ENCODE data around the gene FTO. TPM values are rescaled to one million over a fixed set of nuclear protein-coding genes. Genes with fewer than 3 reads are reported as not detected.

The FTO gene
- total RNA-seq, 1 donor from 2014 or later: 110 TPM

DNA sequence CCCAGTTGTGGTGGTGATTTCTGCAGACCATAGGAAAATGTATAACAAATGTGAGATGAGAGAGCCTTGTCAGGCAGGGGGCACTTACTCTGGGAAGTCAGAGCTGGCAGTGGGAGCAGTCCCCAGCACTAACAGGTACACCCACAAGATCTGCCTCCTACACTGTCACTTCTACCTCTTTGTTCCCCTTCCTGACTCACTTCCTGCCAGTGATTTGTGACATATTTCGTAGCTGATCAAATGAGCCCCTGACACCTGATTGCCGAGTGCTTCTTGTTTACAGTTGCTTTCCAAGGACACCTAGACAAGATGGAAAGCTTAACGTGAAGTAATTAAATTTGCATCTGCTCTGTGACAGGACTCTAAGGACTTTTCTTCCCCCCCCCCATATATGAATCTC, 40.5 kb downstream of the FTO start:
- TF ChIP-seq EZH2 (IDR thresholded peaks at IDR 0.05): no peak
- TF ChIP-seq EZH2phosphoT487 (IDR thresholded peaks at IDR 0.05): no peak
- TF ChIP-seq CTCF (IDR thresholded peaks at IDR 0.05): no peak
- Mint-ChIP-seq H3K36me3 (peaks cover 4% of the 10 kb centered on the region), H3K4me1 (peaks cover 40% of the 10 kb centered on the region), H3K4me3 (no peak overlapping the region), H3K9me3 (peaks cover 11% of the 10 kb centered on the region), H3K27ac (peak overlapping the region; percentile 22), H3K27me3 (ENCODE audit: insufficient read depth, low read depth) (no peaks in the 10 kb centered on the region)
- H3K79me2 ChIP-seq (ENCODE audit: low read depth): peaks cover 66% of the 10 kb centered on the region
- H2AFZ ChIP-seq (replicated peaks): no peak overlapping the region
- DNase-seq (ENCODE audit: low spot score): no peak
- no peaks in the 10 kb centered on the region for H3K36me3 ChIP-seq
- H3K4me3 ChIP-seq: no peak overlapping the region
- H3K9ac ChIP-seq: no peak overlapping the region
- no peaks in the 10 kb centered on the region for H3K27me3 ChIP-seq
- H3F3A ChIP-seq (ENCODE audit: low read depth): no peaks in the 10 kb centered on the region
- no peak overlapping the region for H3K27ac ChIP-seq
- H4K20me1 ChIP-seq (ENCODE audit: low read depth): no peaks in the 10 kb centered on the region
- H3K9me3 ChIP-seq (ENCODE audit: low read depth): peaks cover 10% of the 10 kb centered on the region
- H3K4me1 ChIP-seq: peaks cover 9% of the 10 kb centered on the region
- no peak overlapping the region for H3K4me2 ChIP-seq

- TF ChIP-seq EZH2phosphoT487 (IDR thresholded peaks at IDR 0.05) (no peak), CTCF (IDR thresholded peaks at IDR 0.05) (no peak), EZH2 (IDR thresholded peaks at IDR 0.05) (no peak)
- Mint-ChIP-seq H3K36me3 (peaks cover 4% of the 10 kb centered on the region), H3K27me3 (ENCODE audit: insufficient read depth, low read depth) (no peaks in the 10 kb centered on the region), H3K4me1 (peaks cover 34% of the 10 kb centered on the region), H3K9me3 (peaks cover 16% of the 10 kb centered on the region), H3K27ac (peak overlapping the region; percentile 76), H3K4me3 (no peak overlapping the region)
- Histone ChIP-seq H3F3A (ENCODE audit: low read depth) (no peaks in the 10 kb centered on the region), H4K20me1 (ENCODE audit: low read depth) (no peaks in the 10 kb centered on the region), H3K4me3 (no peak overlapping the region), H3K4me2 (no peak overlapping the region), H3K36me3 (no peaks in the 10 kb centered on the region), H3K4me1 (peaks cover 9% of the 10 kb centered on the region), H3K79me2 (ENCODE audit: low read depth) (peaks cover 69% of the 10 kb centered on the region), H3K9ac (no peak overlapping the region), H2AFZ (replicated peaks) (no peak overlapping the region), H3K27me3 (no peaks in the 10 kb centered on the region), H3K9me3 (ENCODE audit: low read depth) (peaks cover 10% of the 10 kb centered on the region), H3K27ac (no peak overlapping the region)
- no peak for DNase-seq (ENCODE audit: low spot score)
Observed at GRCh38 chr16:53745086-53745485, 41.1 kb downstream of the FTO start.

GRCh38 chr16:53745753-53746266, 41.9 kb downstream of the FTO start:
- H3K79me2 ChIP-seq (ENCODE audit: low read depth): peaks cover 74% of the 10 kb centered on the region
- H3K36me3 ChIP-seq: no peaks in the 10 kb centered on the region
- H3K27me3 ChIP-seq: no peaks in the 10 kb centered on the region
- peaks cover 9% of the 10 kb centered on the region for H3K4me1 ChIP-seq
- no peak overlapping the region for H2AFZ ChIP-seq (replicated peaks)
- H3F3A ChIP-seq (ENCODE audit: low read depth): no peaks in the 10 kb centered on the region
- peaks cover 4% of the 10 kb centered on the region for H3K36me3 Mint-ChIP-seq
- peak overlapping the region; percentile 45 for H3K27ac Mint-ChIP-seq
- H3K9ac ChIP-seq: no peak overlapping the region
- no peaks in the 10 kb centered on the region for H3K27me3 Mint-ChIP-seq (ENCODE audit: insufficient read depth, low read depth)
- peaks cover 29% of the 10 kb centered on the region for H3K4me1 Mint-ChIP-seq
- H3K4me3 Mint-ChIP-seq: no peak overlapping the region
- H4K20me1 ChIP-seq (ENCODE audit: low read depth): no peaks in the 10 kb centered on the region
- H3K27ac ChIP-seq: no peak overlapping the region
- H3K4me2 ChIP-seq: no peak overlapping the region
- TF ChIP-seq EZH2phosphoT487 (IDR thresholded peaks at IDR 0.05) (no peak), CTCF (IDR thresholded peaks at IDR 0.05) (no peak), EZH2 (IDR thresholded peaks at IDR 0.05) (no peak)
- H3K4me3 ChIP-seq: no peak overlapping the region
- peaks cover 10% of the 10 kb centered on the region for H3K9me3 ChIP-seq (ENCODE audit: low read depth)
- peaks cover 16% of the 10 kb centered on the region for H3K9me3 Mint-ChIP-seq
- DNase-seq (ENCODE audit: low spot score): no peak
